H1 (cell line): ENCODE measurements around the gene SH3BP5. TPM values are rescaled to one million over a fixed set of nuclear protein-coding genes. Genes with fewer than 3 reads are reported as not detected.

Experiments used
- CTCF ChIA-PET: fragments of 300-600 bp; sonication (Branson Sonifier 250); formaldehyde crosslinking; loops from one replicate; lab custom pipeline; 2021; ENCODE audit not compliant: partially characterized antibody; lab: Charles Lee
- POLR2A ChIA-PET: fragments of 300-600 bp; sonication (Branson Sonifier 250); formaldehyde crosslinking; loops from one replicate; lab custom pipeline; 2021; ENCODE audit warnings: inconsistent platforms; ENCODE audit not compliant: partially characterized antibody; lab: Charles Lee
- DNase-seq, 2 experiments: peaks; one replicate each; pipeline versions ENCODE4 v3.0.0 to v3.0.0-alpha.2; 2010 to 2022; ENCODE audit warnings: low spot score in 2 of 2, low read depth in 1 of 2, mixed read lengths in 1 of 2
- FAIRE-seq: peaks from 2 replicates; lab custom pipeline; 2011; peaks lifted over from hg19 to GRCh38; lab: Jason Lieb, UNC
- H2AFZ ChIP-seq: 2 replicates; pipeline ENCODE4 v1.8.1; 2012; ENCODE audit warnings: low read length, inconsistent platforms
- H2AK5ac ChIP-seq: 2 replicates; pipeline ENCODE4 v1.6.1; 2013; ENCODE audit warnings: low read depth, low read length
- H2BK120ac ChIP-seq: replicated peaks from 2 replicates; pipeline ENCODE3; 2013; ENCODE audit warnings: low read depth, low read length, inconsistent platforms
- H2BK12ac ChIP-seq: 2 replicates; pipeline ENCODE4 v1.6.1; 2013; ENCODE audit warnings: low read depth, low read length
- H2BK15ac ChIP-seq: 2 replicates; pipeline ENCODE4 v1.6.1; 2013; ENCODE audit warnings: low read length
- H2BK20ac ChIP-seq: 2 replicates; pipeline ENCODE4 v1.6.1; 2013; ENCODE audit warnings: low read length
- H2BK5ac ChIP-seq: 2 replicates; pipeline ENCODE4 v1.6.1; 2013; ENCODE audit warnings: low read depth, low read length
- H3K14ac ChIP-seq: 2 replicates; pipeline ENCODE4 v1.6.1; 2013; ENCODE audit warnings: inconsistent platforms; ENCODE audit not compliant: insufficient read length
- H3K18ac ChIP-seq: 2 replicates; pipeline ENCODE4 v1.6.1; 2013; ENCODE audit warnings: low read length; ENCODE audit errors: extremely low read depth
- H3K23ac ChIP-seq: 2 replicates; pipeline ENCODE4 v1.6.1; 2013; ENCODE audit warnings: inconsistent platforms; ENCODE audit not compliant: insufficient read length
- H3K23me2 ChIP-seq: 2 replicates; pipeline ENCODE4 v1.6.1; 2013; ENCODE audit warnings: low read depth, low read length
- H3K27ac ChIP-seq: 2 replicates; pipeline ENCODE4 v1.6.1; 2011; ENCODE audit warnings: low read depth, low read length, inconsistent platforms
- H3K27me3 ChIP-seq, 4 experiments: replicated peaks in 1 of 4; 1 replicate in 1 of 4; 2 replicates in 3 of 4; pipeline versions ENCODE4 v1.6.1 to v1.8.1; 2011 to 2013; ENCODE audit warnings: low read length in 3 of 4, mild to moderate bottlenecking in 3 of 4, inconsistent platforms in 2 of 4, mixed read lengths in 2 of 4, moderate library complexity in 1 of 4; ENCODE audit not compliant: control insufficient read depth in 3 of 4, insufficient read depth in 3 of 4; ENCODE audit errors: extremely low read depth in 1 of 4
- H3K36me3 ChIP-seq, 4 experiments: 2 replicates each; pipeline versions ENCODE4 v1.6.1 to v1.8.1; 2011 to 2013; ENCODE audit warnings: mild to moderate bottlenecking in 4 of 4, low read length in 3 of 4, moderate library complexity in 2 of 4, control low read depth in 1 of 4, inconsistent platforms in 1 of 4; ENCODE audit not compliant: insufficient read depth in 4 of 4, control insufficient read depth in 2 of 4
- H3K4ac ChIP-seq: replicated peaks from 2 replicates; pipeline ENCODE3; 2013; ENCODE audit warnings: low read length, low read depth, mixed read lengths, inconsistent platforms; ENCODE audit not compliant: insufficient read length
- H3K4me1 ChIP-seq, 4 experiments: replicated peaks in 1 of 4; 1 replicate in 1 of 4; 2 replicates in 3 of 4; pipeline versions ENCODE4 v1.6.1 to v1.8.1; 2011 to 2013; ENCODE audit warnings: low read length in 3 of 4, inconsistent platforms in 2 of 4, mixed read lengths in 1 of 4; ENCODE audit not compliant: insufficient read depth in 4 of 4, control insufficient read depth in 3 of 4
- H3K4me2 ChIP-seq, 2 experiments: 2 replicates each; pipeline versions ENCODE4 v1.6.1 to v1.8.1; 2011 to 2013; ENCODE audit warnings: low read depth in 2 of 2, low read length in 2 of 2, control low read depth in 1 of 2, inconsistent platforms in 1 of 2, mild to moderate bottlenecking in 1 of 2; ENCODE audit not compliant: insufficient read depth in 1 of 2
- H3K4me3 ChIP-seq, 4 experiments: fragments of 200-600, 300-600 bp in 1 of 4; sonication (generic), shearing (Covaris generic), sonication (Bioruptor Twin) in 1 of 4; 2 replicates each; pipeline versions ENCODE4 v1.5.1 to v1.8.1; 2011 to 2016; ENCODE audit warnings: low read length in 4 of 4, low read depth in 3 of 4, control low read depth in 2 of 4, inconsistent platforms in 2 of 4, mild to moderate bottlenecking in 2 of 4, mixed read lengths in 1 of 4, moderate library complexity in 1 of 4; ENCODE audit not compliant: insufficient read depth in 2 of 4; ENCODE audit errors: extremely low read depth in 1 of 4
- H3K56ac ChIP-seq: replicated peaks from 2 replicates; pipeline ENCODE3; 2013; ENCODE audit warnings: low read depth, mild to moderate bottlenecking, mixed read lengths, low read length, inconsistent platforms; ENCODE audit not compliant: insufficient read length
- H3K79me1 ChIP-seq: 2 replicates; pipeline ENCODE4 v1.6.1; 2013; ENCODE audit warnings: low read depth, low read length, control low read depth
- H3K79me2 ChIP-seq, 2 experiments: 2 replicates each; pipeline versions ENCODE4 v1.6.1 to v1.8.1; 2012 to 2013; ENCODE audit warnings: low read length in 2 of 2, mild to moderate bottlenecking in 2 of 2, inconsistent platforms in 1 of 2; ENCODE audit not compliant: insufficient read depth in 2 of 2, control insufficient read depth in 1 of 2
- H3K9ac ChIP-seq, 4 experiments: replicated peaks in 1 of 4; 1 replicate in 1 of 4; 2 replicates in 3 of 4; pipeline versions ENCODE4 v1.6.1 to v1.8.1; 2011 to 2013; ENCODE audit warnings: low read depth in 3 of 4, low read length in 3 of 4, control low read depth in 2 of 4, mild to moderate bottlenecking in 2 of 4, moderate library complexity in 2 of 4, inconsistent platforms in 1 of 4; ENCODE audit errors: extremely low read depth in 1 of 4
- H3K9me3 ChIP-seq, 2 experiments: 2 replicates each; pipeline versions ENCODE4 v1.6.1 to v1.8.1; 2012 to 2013; ENCODE audit warnings: mild to moderate bottlenecking in 2 of 2, moderate library complexity in 2 of 2, control low read depth in 1 of 2, inconsistent platforms in 1 of 2, low read depth in 1 of 2, low read length in 1 of 2, mixed read lengths in 1 of 2; ENCODE audit not compliant: insufficient read depth in 2 of 2
- H4K20me1 ChIP-seq, 2 experiments: replicated peaks in 1 of 2; 2 replicates each; pipeline versions ENCODE3 to v1.8.1; 2011 to 2013; ENCODE audit warnings: inconsistent platforms in 2 of 2, low read length in 2 of 2, mild to moderate bottlenecking in 1 of 2; ENCODE audit not compliant: insufficient read depth in 2 of 2, control insufficient read depth in 1 of 2
- H4K5ac ChIP-seq: 2 replicates; pipeline ENCODE4 v1.6.1; 2013; ENCODE audit warnings: low read length, low read depth, mixed read lengths, inconsistent platforms; ENCODE audit not compliant: insufficient read length
- H4K8ac ChIP-seq: 2 replicates; pipeline ENCODE4 v1.8.0; 2013; ENCODE audit warnings: mild to moderate bottlenecking, moderate library complexity, low read length, inconsistent platforms; ENCODE audit not compliant: insufficient read depth; ENCODE audit errors: extremely low read depth
- H4K91ac ChIP-seq: replicated peaks from 2 replicates; pipeline ENCODE3; 2013; ENCODE audit warnings: low read length, mixed read lengths, inconsistent platforms; ENCODE audit not compliant: insufficient read length
- BRCA1 ChIP-seq: IDR thresholded peaks from 2 replicates; pipeline ENCODE4 v1.6.1; 2012; ENCODE audit warnings: low read depth, low read length, improper control_type of control experiment
- GABPA ChIP-seq: IDR thresholded peaks from 2 replicates; pipeline ENCODE4 v1.6.1; 2011; ENCODE audit warnings: mild to moderate bottlenecking, low read length, moderate library complexity, borderline replicate concordance; ENCODE audit not compliant: insufficient read depth
- JUN ChIP-seq: IDR thresholded peaks from 2 replicates; pipeline ENCODE4 v1.6.1; 2011; ENCODE audit warnings: low read depth, mild to moderate bottlenecking, improper control_type of control experiment, low read length
- KDM5A ChIP-seq: fragments of 200-600 bp; IDR thresholded peaks from 2 replicates; pipeline ENCODE4 v1.7.1; 2012; ENCODE audit warnings: mild to moderate bottlenecking, low read length, inconsistent platforms, mixed read lengths
- NANOG ChIP-seq: IDR thresholded peaks from 2 replicates; pipeline ENCODE4 v1.6.1; 2011; ENCODE audit warnings: low read length, low read depth, mild to moderate bottlenecking, inconsistent platforms; ENCODE audit not compliant: insufficient read depth, poor library complexity, severe bottlenecking
- POLR2AphosphoS5 ChIP-seq: IDR thresholded peaks from 2 replicates; pipeline ENCODE4 v1.6.1; 2011; ENCODE audit warnings: low read depth, low read length
- RXRA ChIP-seq: IDR thresholded peaks from 2 replicates; pipeline ENCODE4 v1.6.1; 2011; ENCODE audit warnings: low read depth, mild to moderate bottlenecking, low read length, moderate library complexity; ENCODE audit not compliant: insufficient read depth
- SIN3A ChIP-seq, 2 experiments: IDR thresholded peaks in 1 of 2; conservative IDR thresholded peaks in 1 of 2; 2 replicates each; pipeline ENCODE4 v1.6.1; 2011 to 2012; ENCODE audit warnings: low read length in 2 of 2, improper control_type of control experiment in 1 of 2, low read depth in 1 of 2, mild to moderate bottlenecking in 1 of 2
- TBP ChIP-seq: IDR thresholded peaks from 2 replicates; pipeline ENCODE4 v1.6.1; 2011; ENCODE audit warnings: low read depth, low read length, improper control_type of control experiment
- TCF12 ChIP-seq: IDR thresholded peaks from 2 replicates; pipeline ENCODE4 v1.6.1; 2011; ENCODE audit warnings: low read depth, mild to moderate bottlenecking, low read length
- WGBS, 2 experiments: shearing (Covaris generic) in 1 of 2; methylation state at CpG; one replicate each; pipeline versions ENCODE4 v1.1.6 to v1.1.7; 2013 to 2015; ENCODE audit warnings: low lambda C conversion rate in 2 of 2, mixed read lengths in 2 of 2, inconsistent platforms in 1 of 2, low coverage in 1 of 2, missing lambda C conversion rate in 1 of 2; ENCODE audit not compliant: insufficient replicate concordance in 2 of 2, insufficient coverage in 1 of 2, insufficient read length in 1 of 2; ENCODE audit errors: extremely low coverage in 1 of 2, missing lambda C conversion rate in 1 of 2; 5-methylcytosine and 5-hydroxymethylcytosine counted together
- polyA plus RNA-seq, 7 experiments: library from polyadenylated mRNA; depleted of rRNA in 3 of 7; stranded (reverse) in 5 of 7; unstranded in 2 of 7; fragments of >200 nt in 5 of 7; fragments of 200-250 nt in 2 of 7; gene quantifications; 1 replicate in 5 of 7; 2 replicates in 1 of 7; 4 replicates in 1 of 7; pipeline versions ENCODE4 v1.2.1 to v1.2.3, GENCODE V29; 2011 to 2013; ENCODE audit warnings: missing spikeins in 2 of 7, mixed read lengths in 2 of 7
- total RNA-seq: library from RNA; stranded (reverse); fragmentation: NEBNext Ultra II Directional; extraction: Animal tissue kit (Norgen Biotek cat#: 25700); gene quantifications from 2 replicates; pipeline ENCODE4 v1.2.1, GENCODE V29; 2021

Gene SH3BP5
- total and polyA plus RNA-seq, 2 of the 8 experiments (the other 6 are each of a cell fraction or from before 2014, with no cell fraction given) = 7.1 to 9.7 TPM

GRCh38 chr3:15326037-15326436 is 6.3 kb downstream of the SH3BP5 start:
- Histone ChIP-seq H3K4me3 (no peak overlapping the region), H3K23me2 (no peaks in the 10 kb centered on the region), H3K4me1 (peaks cover 2 to 13% (median 3%) of the 10 kb centered on the region in 4 experiments; a peak in 5 of 7 replicates), H3K14ac (no peak overlapping the region), H4K8ac (no peak overlapping the region; the same call in 1 of the 2 replicates), H2BK12ac (no peak overlapping the region), H3K4ac (no peak overlapping the region), H2AFZ (no peak overlapping the region), H3K9me3 (no peaks in the 10 kb centered on the region), H3K36me3 (peaks cover 0 to 3% (median 0%) of the 10 kb centered on the region in 4 experiments; a peak in 1 of 8 replicates), H3K9ac (no peak overlapping the region), H3K4me2 (no peak overlapping the region), H2BK5ac (no peak overlapping the region), H3K27me3 (peaks cover 0 to 2% (median 0%) of the 10 kb centered on the region in 4 experiments; a peak in 1 of 7 replicates), H4K91ac (no peak overlapping the region), H3K56ac (no peak overlapping the region), H2BK20ac (no peak overlapping the region), H4K20me1 (no peaks in the 10 kb centered on the region), H3K79me1 (peaks cover 3% of the 10 kb centered on the region; the same call in 1 of the 2 replicates), H2AK5ac (no peak overlapping the region), H3K23ac (no peak overlapping the region), H2BK120ac (no peak overlapping the region), H4K5ac (no peak overlapping the region), H3K27ac (no peak overlapping the region), H2BK15ac (no peak overlapping the region), H3K79me2 (no peaks in the 10 kb centered on the region; a peak in 1 of 4 replicates), H3K18ac (no peak overlapping the region; the same call in 1 of the 2 replicates)
- FAIRE-seq (no peak), DNase-seq (no peak)
- ChIA-PET POLR2A (interaction anchor here (0.5 kb wide), 1 partner anchor 282 kb away, joined by 4 read pairs; no protein-coding TSS in a partner anchor), CTCF (interaction anchor here (0.8 to 1.8 kb wide), 8 partner anchors 13 to 123 kb away, joined by 3 to 6 read pairs (median 4); no protein-coding TSS in a partner anchor)
- TF ChIP-seq TCF12 (no peak), BRCA1 (no peak), KDM5A (no peak), JUN (no peak), NANOG (no peak), TBP (no peak), RXRA (no peak), SIN3A (conservative IDR thresholded peaks at IDR 0.05 in 1 of 2, IDR thresholded peaks at IDR 0.05 in 1 of 2; ENCODE audit: low read depth in 1 of 2, low read length in 2 of 2) (no peak), POLR2AphosphoS5 (no peak), GABPA (no peak)
- WGBS, 2 experiments = 84% methylated on average over 3 of the region's 3 CpGs; no CpG with 5 or more reads in 1 of the 2 experiments
